Activated CD4-positive, alpha-beta memory T cell treated with anti-CD3 and anti-CD28 coated beads, Interleukin-2, amount 10 ng/mL, durations not matched to agents 7 days and 5 days (primary cell): Measurements from ENCODE around the gene ZNF543. TPM values are rescaled to one million over a fixed set of nuclear protein-coding genes. Genes with fewer than 3 reads are reported as not detected.
"Not testable (repeated sequence)": the region's sequence is repeated elsewhere in the genome, so short reads cannot be mapped to it uniquely, and the experiment has no call there.

Experiments used
- CTCF ChIA-PET: fragments of 350-600 bp; sonication (Branson Sonifier 250); formaldehyde crosslinking; loops from one replicate; lab custom pipeline; 2021; ENCODE audit warnings: antibody characterized with exemption, inconsistent platforms; lab: Charles Lee
- POLR2A ChIA-PET: fragments of 350-600 bp; sonication (Branson Sonifier 250); formaldehyde crosslinking; loops from one replicate; lab custom pipeline; 2021; ENCODE audit warnings: antibody characterized with exemption; lab: Charles Lee
- DNase-seq: peaks from one replicate; pipeline ENCODE4 v3.0.0-alpha.2; 2020
- H3K27ac Mint-ChIP-seq: one replicate; pipeline ENCODE4 v1.8.0; 2021; ENCODE audit warnings: mild to moderate bottlenecking, mixed read lengths
- H3K27me3 Mint-ChIP-seq: one replicate; pipeline ENCODE4 v1.8.0; 2021; ENCODE audit warnings: mixed read lengths
- H3K36me3 Mint-ChIP-seq: one replicate; pipeline ENCODE4 v1.8.0; 2021; ENCODE audit warnings: low read depth, mixed read lengths
- H3K4me1 Mint-ChIP-seq: one replicate; pipeline ENCODE4 v1.8.0; 2021; ENCODE audit warnings: mixed read lengths
- H3K4me3 Mint-ChIP-seq: one replicate; pipeline ENCODE4 v1.8.0; 2021; ENCODE audit warnings: mild to moderate bottlenecking, mixed read lengths
- H3K9me3 Mint-ChIP-seq: one replicate; pipeline ENCODE4 v1.8.0; 2021; ENCODE audit warnings: mixed read lengths
- total RNA-seq, 2 experiments: library from RNA; stranded (reverse); gene quantifications; one replicate each; pipeline ENCODE4 v1.2.3, GENCODE V29; 2021

The ZNF543 gene
- total RNA-seq = 1 to 10 TPM; 7.7 to 8.2 TPM

GRCh38 chr19:57320180-57321084, at the start of gene ZNF543:
Gene ZNF543 (plus strand): TSS chr19:57320472. CDS start chr19:57320854, 382 bp downstream.
- H3K9me3 Mint-ChIP-seq = peaks cover 23% of the 10 kb centered on the region
- CTCF ChIA-PET = interaction anchor here (0.6 kb wide), 1 partner anchor 210 kb away, joined by 3 read pairs; no protein-coding TSS in a partner anchor
- peaks cover 45% of the 10 kb centered on the region for H3K36me3 Mint-ChIP-seq
- peak; percentile 94 for DNase-seq
- peak within 1 kb of the TSS; percentile 81 for H3K4me3 Mint-ChIP-seq
- peaks cover 21% of the 10 kb centered on the region for H3K27me3 Mint-ChIP-seq
- peak within 1 kb of the TSS; percentile 92 for H3K27ac Mint-ChIP-seq
- POLR2A ChIA-PET = interaction anchor here (0.7 to 1.5 kb wide), 7 partner anchors 43 to 1088 kb away, joined by 3 to 4 read pairs (median 3); partner anchors contain the start of genes TRAPPC2B, ZNF547, ZNF584 and ZNF805
- H3K4me1 Mint-ChIP-seq = peaks cover 30% of the 10 kb centered on the region

DNA sequence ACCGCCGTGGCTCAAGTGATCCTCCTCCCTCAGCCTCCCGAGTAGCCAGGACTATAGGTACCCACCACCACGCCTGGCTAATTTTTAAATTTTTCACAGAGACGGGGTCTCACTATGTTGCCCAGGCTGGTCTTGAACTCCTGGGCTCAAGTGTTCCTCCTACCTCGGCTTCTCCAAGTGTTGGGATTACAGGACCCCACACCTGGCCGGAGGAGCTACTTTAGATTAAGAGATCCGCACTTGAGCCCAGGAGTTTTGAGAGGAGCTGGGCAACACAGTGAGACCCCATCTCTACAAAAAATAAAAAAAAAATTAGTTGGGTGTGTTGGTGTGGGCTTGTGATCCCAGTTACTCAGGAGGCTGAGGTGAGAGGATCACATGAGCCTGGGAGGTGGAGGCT, 49.0 kb upstream of the ZNF543 start:
- no peak for DNase-seq
- ChIA-PET CTCF (no interaction called here), POLR2A (no interaction called here)
- H3K4me1 Mint-ChIP-seq = no peaks in the 10 kb centered on the region
- no peak overlapping the region for H3K27ac Mint-ChIP-seq
- H3K36me3 Mint-ChIP-seq = peaks cover 35% of the 10 kb centered on the region
- no peak overlapping the region for H3K4me3 Mint-ChIP-seq
- H3K27me3 Mint-ChIP-seq = no peaks in the 10 kb centered on the region
- H3K9me3 Mint-ChIP-seq = peaks cover 13% of the 10 kb centered on the region

GRCh38 chr19:57273014-57273413, 47.3 kb upstream of the ZNF543 start:
- no peak overlapping the region for H3K4me3 Mint-ChIP-seq
- DNase-seq = no peak
- H3K27me3 Mint-ChIP-seq = no peaks in the 10 kb centered on the region
- peaks cover 31% of the 10 kb centered on the region for H3K36me3 Mint-ChIP-seq
- ChIA-PET POLR2A (no interaction called here), CTCF (no interaction called here)
- H3K4me1 Mint-ChIP-seq = no peaks in the 10 kb centered on the region
- no peak overlapping the region for H3K27ac Mint-ChIP-seq
- H3K9me3 Mint-ChIP-seq = peaks cover 6% of the 10 kb centered on the region

- CTCF ChIA-PET = no interaction called here
- no peak overlapping the region for H3K27ac Mint-ChIP-seq
- H3K4me3 Mint-ChIP-seq = no peak overlapping the region
- POLR2A ChIA-PET = interaction anchor here (1.3 kb wide), 1 partner anchor 44 kb away, joined by 3 read pairs; the partner anchor contains the start of gene ZNF543
- peaks cover 9% of the 10 kb centered on the region for H3K9me3 Mint-ChIP-seq
- H3K36me3 Mint-ChIP-seq = peaks cover 37% of the 10 kb centered on the region
- DNase-seq = no peak
- H3K4me1 Mint-ChIP-seq = peaks cover 5% of the 10 kb centered on the region
- no peaks in the 10 kb centered on the region for H3K27me3 Mint-ChIP-seq
These were observed 43.8 kb upstream of the ZNF543 start for GRCh38 chr19:57276430-57276829.

DNA sequence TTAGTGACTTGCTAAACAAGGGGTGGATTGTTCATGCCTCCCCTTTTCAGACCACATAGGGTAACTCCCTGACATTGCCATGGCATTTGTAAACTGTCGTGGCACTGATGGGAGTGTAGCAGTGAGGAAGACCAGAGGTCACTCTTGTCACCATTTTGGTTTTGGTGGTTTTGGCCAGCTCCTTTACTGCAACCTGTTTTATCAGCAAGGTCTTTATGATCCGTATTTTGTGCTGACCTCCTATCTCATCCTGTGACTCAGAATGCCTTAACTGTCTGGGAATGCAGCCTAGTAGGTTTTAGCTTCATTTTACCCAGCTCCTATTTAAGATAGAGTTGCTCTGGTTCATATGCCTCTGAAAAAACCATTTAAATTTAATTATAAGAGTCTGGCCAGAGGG, 41.8 kb upstream of the ZNF543 start:
- H3K27ac Mint-ChIP-seq, H3K27me3 Mint-ChIP-seq, POLR2A ChIA-PET, CTCF ChIA-PET, H3K9me3 Mint-ChIP-seq, DNase-seq, H3K4me3 Mint-ChIP-seq: not testable (repeated sequence)
- H3K4me1 Mint-ChIP-seq = peaks cover 23% of the 10 kb centered on the region
- peaks cover 40% of the 10 kb centered on the region for H3K36me3 Mint-ChIP-seq

DNA sequence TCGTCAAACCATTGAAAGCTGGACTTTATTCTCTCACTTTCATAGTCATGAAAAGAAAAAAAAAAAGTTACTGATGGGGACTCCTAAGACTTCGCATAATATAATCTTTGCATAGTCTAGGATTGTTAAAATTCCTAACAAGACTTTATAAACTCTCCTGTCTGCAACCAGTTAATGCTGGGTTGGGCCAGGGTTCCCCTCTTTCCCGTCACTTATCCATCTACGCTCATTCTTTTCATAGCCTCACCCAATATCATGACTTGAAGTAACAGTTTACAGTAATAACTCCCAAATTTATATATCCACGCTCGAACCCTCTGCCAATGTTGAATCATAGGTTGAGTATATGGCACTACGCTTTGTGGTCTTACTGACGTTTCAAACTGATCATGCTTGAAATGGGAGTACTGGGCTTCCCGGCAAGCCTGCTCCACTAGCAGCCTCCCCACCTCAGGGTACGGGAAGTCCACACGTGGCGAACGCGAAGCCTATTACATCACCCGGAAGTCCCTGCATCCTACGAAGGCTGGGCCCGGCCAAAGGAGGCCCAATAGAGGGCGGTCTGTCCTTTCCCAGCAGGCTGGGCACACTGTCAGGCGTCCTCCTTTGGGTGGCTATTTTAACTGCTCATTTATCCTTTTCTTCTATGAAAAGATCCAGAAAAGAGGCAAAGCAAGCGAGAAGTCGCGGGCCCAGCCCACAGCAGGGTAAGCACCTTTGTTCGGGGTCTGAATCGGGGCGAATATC, 40.7 kb upstream of the ZNF543 start:
- POLR2A ChIA-PET = interaction anchor here (0.9 to 1.5 kb wide), 4 partner anchors 18 to 903 kb away, joined by 3 to 5 read pairs (median 3); partner anchors contain the start of genes ZNF274 and ZNF805

GRCh38 chr19:57280165-57280961, 39.9 kb upstream of the ZNF543 start, which contains the start of gene ZNF460:
Gene ZNF460 (plus strand): TSS chr19:57280485. CDS start chr19:57280807, 322 bp downstream.
- POLR2A ChIA-PET = interaction anchor here (0.9 to 1.5 kb wide), 4 partner anchors 18 to 903 kb away, joined by 3 to 5 read pairs (median 3); partner anchors contain the start of genes ZNF274 and ZNF805
- H3K27me3 Mint-ChIP-seq = no peaks in the 10 kb centered on the region
- H3K27ac Mint-ChIP-seq = no peak within 1 kb of the TSS
- H3K9me3 Mint-ChIP-seq = peaks cover 2% of the 10 kb centered on the region
- no peak within 1 kb of the TSS for H3K4me3 Mint-ChIP-seq
- peak; percentile 96 for DNase-seq
- peaks cover 36% of the 10 kb centered on the region for H3K4me1 Mint-ChIP-seq
- CTCF ChIA-PET = interaction anchor here (0.7 kb wide), 1 partner anchor 131 kb away, joined by 3 read pairs; no protein-coding TSS in a partner anchor
- peaks cover 43% of the 10 kb centered on the region for H3K36me3 Mint-ChIP-seq

More for the DNA sequence above, 40.7 kb upstream of the ZNF543 start:
- DNase-seq = peak; percentile 82
- Mint-ChIP-seq H3K9me3 (peaks cover 2% of the 10 kb centered on the region), H3K4me1 (peaks cover 32% of the 10 kb centered on the region), H3K36me3 (peaks cover 40% of the 10 kb centered on the region), H3K27me3 (no peaks in the 10 kb centered on the region), H3K4me3 (no peak overlapping the region), H3K27ac (no peak overlapping the region)
- CTCF ChIA-PET = no interaction called here

GRCh38 chr19:57280962-57281400, 39.3 kb upstream of the ZNF543 start:
- CTCF ChIA-PET = interaction anchor here (0.7 kb wide), 1 partner anchor 131 kb away, joined by 3 read pairs; no protein-coding TSS in a partner anchor
- DNase-seq = no peak

DNA sequence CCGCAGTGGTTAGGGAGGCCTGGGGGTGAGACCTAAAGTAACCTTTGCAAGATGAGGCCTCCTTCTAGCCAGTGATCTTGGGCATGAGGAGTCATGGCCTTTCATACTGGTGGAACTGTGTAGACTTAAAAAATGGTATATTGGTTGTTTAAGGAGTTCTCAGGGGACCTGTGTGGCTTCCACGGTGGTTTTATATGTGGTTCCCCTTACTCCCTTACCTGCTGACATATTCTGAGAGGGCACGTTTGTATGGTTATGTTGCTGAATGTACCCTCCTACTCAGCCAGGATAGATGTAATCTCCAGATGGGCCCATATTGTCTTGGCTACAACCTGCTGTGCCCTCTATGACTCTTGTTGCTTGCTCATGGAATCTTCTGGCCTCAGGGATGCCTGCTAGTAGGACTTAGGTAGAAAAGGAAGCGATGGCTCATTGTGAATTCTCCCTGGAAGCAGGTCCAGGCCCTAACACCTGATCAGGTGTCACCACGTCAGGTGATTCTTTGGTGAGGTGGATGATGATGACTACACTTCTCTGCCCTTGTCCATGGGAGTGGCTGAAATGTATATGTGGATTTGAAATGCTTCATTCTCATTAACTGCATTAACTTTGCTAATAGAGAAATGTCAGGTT, 38.1 kb upstream of the ZNF543 start:
- DNase-seq = no peak
- POLR2A ChIA-PET = interaction anchor here (1.4 kb wide), 1 partner anchor 69 kb away, joined by 5 read pairs; the partner anchor contains the start of gene ZNF304
- Mint-ChIP-seq H3K27me3 (no peaks in the 10 kb centered on the region), H3K4me1 (peaks cover 37% of the 10 kb centered on the region), H3K9me3 (peaks cover 7% of the 10 kb centered on the region), H3K4me3 (no peak overlapping the region), H3K27ac (peak overlapping the region; percentile 79), H3K36me3 (peaks cover 58% of the 10 kb centered on the region)
- CTCF ChIA-PET = no interaction called here

More at GRCh38 chr19:57280962-57281400, 39.3 kb upstream of the ZNF543 start:
- peaks cover 47% of the 10 kb centered on the region for H3K36me3 Mint-ChIP-seq
- no peak overlapping the region for H3K4me3 Mint-ChIP-seq
- no peaks in the 10 kb centered on the region for H3K27me3 Mint-ChIP-seq
- no peak overlapping the region for H3K27ac Mint-ChIP-seq
- peaks cover 37% of the 10 kb centered on the region for H3K4me1 Mint-ChIP-seq
- H3K9me3 Mint-ChIP-seq = peaks cover 2% of the 10 kb centered on the region
- POLR2A ChIA-PET = interaction anchor here (1.4 kb wide), 1 partner anchor 70 kb away, joined by 5 read pairs; the partner anchor contains the start of gene ZNF304

GRCh38 chr19:57288373-57288772, 31.9 kb upstream of the ZNF543 start:
- POLR2A ChIA-PET = no interaction called here
- H3K36me3 Mint-ChIP-seq = peaks cover 91% of the 10 kb centered on the region

DNA sequence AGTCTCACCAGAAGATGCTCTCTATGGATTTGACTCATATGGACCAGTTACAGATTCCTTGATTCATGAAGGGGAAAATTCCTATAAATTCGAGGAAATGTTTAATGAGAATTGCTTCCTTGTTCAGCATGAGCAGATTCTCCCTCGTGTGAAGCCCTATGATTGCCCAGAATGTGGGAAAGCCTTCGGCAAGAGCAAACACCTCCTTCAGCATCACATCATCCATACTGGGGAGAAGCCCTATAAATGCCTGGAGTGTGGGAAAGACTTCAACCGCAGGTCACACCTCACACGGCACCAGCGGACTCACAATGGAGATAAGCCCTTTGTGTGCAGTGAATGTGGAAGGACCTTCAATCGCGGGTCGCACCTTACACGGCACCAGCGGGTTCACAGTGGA, 29.3 kb upstream of the ZNF543 start:
- no peak overlapping the region for H3K4me3 Mint-ChIP-seq
- peaks cover 97% of the 10 kb centered on the region for H3K36me3 Mint-ChIP-seq
- no peaks in the 10 kb centered on the region for H3K4me1 Mint-ChIP-seq
- peaks cover 61% of the 10 kb centered on the region for H3K9me3 Mint-ChIP-seq
- H3K27ac Mint-ChIP-seq = no peak overlapping the region
- no peak for DNase-seq
- H3K27me3 Mint-ChIP-seq = no peaks in the 10 kb centered on the region
- CTCF ChIA-PET = no interaction called here
- POLR2A ChIA-PET = no interaction called here

More at GRCh38 chr19:57288373-57288772, 31.9 kb upstream of the ZNF543 start:
- Mint-ChIP-seq H3K27me3 (no peaks in the 10 kb centered on the region), H3K4me3 (no peak overlapping the region), H3K9me3 (peaks cover 43% of the 10 kb centered on the region), H3K27ac (no peak overlapping the region), H3K4me1 (peaks cover 16% of the 10 kb centered on the region)
- DNase-seq = no peak
- CTCF ChIA-PET = no interaction called here
